HepG2 (cell line): ENCODE data around the gene PDLIM5. TPM values are rescaled to one million over a fixed set of nuclear protein-coding genes. Genes with fewer than 3 reads are reported as not detected.

Source experiments
- ATAC-seq: fragments of 200-7000 bp; cut with Tn5 transposase; 3 replicates; pipeline ENCODE4 v1.9.1; 2020; ENCODE audit warnings: mild to moderate bottlenecking, moderate library complexity
- BruUV-seq: library from RNA; stranded (reverse); fragments of 400-500 nt; replicated peaks from 2 replicates; lab custom pipeline; 2021; lab: Mats Ljungman, UMichigan
- CTCF ChIA-PET: fragments of 300-600 bp; formaldehyde crosslinking; extraction: SDS; loops from one replicate; lab custom pipeline; 2021; ENCODE audit warnings: low total read pairs, inconsistent platforms, low intra/inter-chr PET ratio; lab: Yijun Ruan, JAX
- POLR2A ChIA-PET: fragments of 350-600 bp; sonication (Branson Sonifier 250); formaldehyde crosslinking; loops from one replicate; lab custom pipeline; 2020; ENCODE audit warnings: antibody characterized with exemption, inconsistent platforms; lab: Yijun Ruan, JAX
- DNase-seq: peaks from one replicate; pipeline ENCODE4 v3.0.0-alpha.2; 2015; ENCODE audit warnings: low spot score
- FAIRE-seq: peaks from 3 replicates; lab custom pipeline; 2011; peaks lifted over from hg19 to GRCh38; lab: Jason Lieb, UNC
- H2AFZ ChIP-seq: one replicate; pipeline ENCODE4 v1.6.1; 2011; ENCODE audit warnings: low read length, inconsistent platforms
- H3K27ac ChIP-seq: fragments of 300-600 bp; 3 replicates; pipeline ENCODE4 v1.8.0; 2011; ENCODE audit warnings: mixed run types, mild to moderate bottlenecking, mixed read lengths, low read length, inconsistent platforms; ENCODE audit not compliant: insufficient read depth; ENCODE audit errors: extremely low read length
- H3K27me3 ChIP-seq, 2 experiments: fragments of 200-600 bp in 1 of 2; 2 replicates in 1 of 2; 3 replicates in 1 of 2; pipeline versions ENCODE4 v1.6.0 to v1.8.0; 2011; ENCODE audit warnings: low read length in 2 of 2, mild to moderate bottlenecking in 2 of 2, moderate library complexity in 2 of 2, inconsistent platforms in 1 of 2; ENCODE audit not compliant: insufficient read depth in 2 of 2, control insufficient read depth in 1 of 2
- H3K36me3 ChIP-seq, 2 experiments: fragments of 200-600 bp in 1 of 2; replicated peaks in 1 of 2; 2 replicates in 1 of 2; 3 replicates in 1 of 2; pipeline versions ENCODE4 v1.5.1 to v1.8.0; 2011; ENCODE audit warnings: low read length in 2 of 2, inconsistent platforms in 1 of 2; ENCODE audit not compliant: insufficient read depth in 2 of 2, control insufficient read depth in 1 of 2
- H3K4me1 ChIP-seq: 2 replicates; pipeline ENCODE4 v1.5.1; 2012; ENCODE audit warnings: low read length, inconsistent platforms; ENCODE audit not compliant: insufficient read depth
- H3K4me2 ChIP-seq: 2 replicates; pipeline ENCODE4 v1.6.0; 2011; ENCODE audit warnings: low read depth, low read length, inconsistent platforms
- H3K4me3 ChIP-seq, 3 experiments: fragments of 200-600 bp in 1 of 3; sonication (generic), shearing (Covaris generic) in 1 of 3; replicated peaks in 1 of 3; 2 replicates each; pipeline ENCODE4 v1.5.1; 2011 to 2016; ENCODE audit warnings: low read length in 3 of 3, inconsistent platforms in 2 of 3, low read depth in 2 of 3, mild to moderate bottlenecking in 2 of 3, control low read depth in 1 of 3, mixed read lengths in 1 of 3; ENCODE audit not compliant: insufficient read depth in 1 of 3
- H3K79me2 ChIP-seq: one replicate; pipeline ENCODE4 v1.6.1; 2011; ENCODE audit warnings: low read length, inconsistent platforms; ENCODE audit not compliant: insufficient read depth
- H3K9ac ChIP-seq: 2 replicates; pipeline ENCODE4 v1.6.0; 2011; ENCODE audit warnings: mild to moderate bottlenecking, low read depth, low read length, inconsistent platforms; ENCODE audit not compliant: insufficient read depth
- H3K9me3 ChIP-seq: 2 replicates; pipeline ENCODE4 v1.5.1; 2012; ENCODE audit warnings: mild to moderate bottlenecking, low read length
- H4K20me1 ChIP-seq: 2 replicates; pipeline ENCODE4 v1.6.0; 2011; ENCODE audit warnings: inconsistent platforms, mild to moderate bottlenecking, low read length, moderate library complexity; ENCODE audit not compliant: insufficient read depth
- CCAR2 ChIP-seq: fragments of 200-400 bp; formaldehyde crosslinking; optimal IDR thresholded peaks from 2 replicates; pipeline ENCODE3; 2018; ENCODE audit warnings: low read depth, mild to moderate bottlenecking, low read length, moderate library complexity
- ELF4 ChIP-seq: sonication (generic); formaldehyde crosslinking; IDR thresholded peaks from 2 replicates; pipeline ENCODE4 v1.5.0; 2020; ENCODE audit warnings: missing genetic modification reagents, mild to moderate bottlenecking, moderate library complexity, borderline replicate concordance
- HBP1 ChIP-seq: IDR thresholded peaks from 2 replicates; pipeline ENCODE4 v1.6.1; 2016; ENCODE audit warnings: low read depth, control low read depth
- NRL ChIP-seq: sonication (generic); formaldehyde crosslinking; IDR thresholded peaks from 2 replicates; pipeline ENCODE4 v1.5.0; 2020; ENCODE audit warnings: missing genetic modification reagents, mild to moderate bottlenecking, moderate library complexity, borderline replicate concordance
- RFX1 ChIP-seq: fragments of 450-650 bp; IDR thresholded peaks from 2 replicates; pipeline ENCODE4 v1.6.1; 2017
- SRSF9 ChIP-seq: fragments of 200-400 bp; formaldehyde crosslinking; IDR thresholded peaks from 2 replicates; pipeline ENCODE4 v1.6.1; 2018; ENCODE audit warnings: borderline replicate concordance, mild to moderate bottlenecking, low read depth, low read length; ENCODE audit not compliant: insufficient read depth, poor library complexity, severe bottlenecking
- STAT5B ChIP-seq: sonication (generic); formaldehyde crosslinking; IDR thresholded peaks from 2 replicates; pipeline ENCODE4 v1.4.0; 2020; ENCODE audit warnings: missing genetic modification reagents
- TBX2 ChIP-seq: sonication (generic); formaldehyde crosslinking; IDR thresholded peaks from 2 replicates; pipeline ENCODE4 v1.5.0; 2020; ENCODE audit warnings: missing genetic modification reagents, mild to moderate bottlenecking, borderline replicate concordance
- WIZ ChIP-seq: sonication (generic); formaldehyde crosslinking; IDR thresholded peaks from 2 replicates; pipeline ENCODE4 v1.5.1; 2020; ENCODE audit warnings: mild to moderate bottlenecking, missing genetic modification reagents
- ZFP36 ChIP-seq: fragments of 150-350 bp; IDR thresholded peaks from 2 replicates; pipeline ENCODE4 v1.6.1; 2018; ENCODE audit warnings: borderline replicate concordance, low read length, low read depth; ENCODE audit not compliant: partially characterized antibody
- ZNF720 ChIP-seq: sonication (generic); formaldehyde crosslinking; IDR thresholded peaks from 2 replicates; pipeline ENCODE4 v1.4.0; 2020; ENCODE audit warnings: missing genetic modification reagents
- WGBS: methylation state at CpG from one replicate; pipeline ENCODE4 v1.1.6; 2017; ENCODE audit warnings: low lambda C conversion rate; 5-methylcytosine and 5-hydroxymethylcytosine counted together
- in situ Hi-C: cut with HindIII; loops from 2 replicates; pipeline ENCODE4 v1.10.0; 2017; ENCODE audit warnings: low pct_unique_long_range_greater_than_20kb; ENCODE audit not compliant: extremely low pct_ligation_motif_present
- intact Hi-C: fragments of 100-400 bp; cut with micrococcal nuclease; formaldehyde crosslinking; loops from one replicate; pipeline ENCODE4 v1.10.0; 2022; ENCODE audit not compliant: unreplicated experiment
- polyA plus RNA-seq, 8 experiments: library from polyadenylated mRNA; depleted of rRNA in 3 of 8; stranded (reverse) in 7 of 8; unstranded in 1 of 8; fragments of >200 nt; fragmentation: Illumina TruSeq in 4 of 8; extraction: Trizol in 4 of 8; gene quantifications; 2 replicates each; pipeline versions ENCODE4 v1.2.1 to v1.2.3, GENCODE V29; 2011 to 2016; ENCODE audit warnings: low read depth in 4 of 8, missing spikeins in 1 of 8, mixed read lengths in 1 of 8; ENCODE audit not compliant: insufficient read depth in 1 of 8
- total RNA-seq, 5 experiments: library from RNA; depleted of rRNA; stranded (reverse); fragments of >200 nt; fragmentation: Illumina TruSeq; extraction: Trizol; gene quantifications; 2 replicates each; pipeline ENCODE4 v1.2.3, GENCODE V29; 2016; ENCODE audit warnings: low read depth in 1 of 5
- TF ChIP-seq, protein P1 (sequence below): sonication (generic); formaldehyde crosslinking; IDR thresholded peaks from 2 replicates; pipeline ENCODE4 v1.5.0; 2020; ENCODE audit warnings: mild to moderate bottlenecking, missing genetic modification reagents, moderate library complexity

Gene PDLIM5
- total and polyA plus RNA-seq, 2 of the 13 experiments (the other 11 are each of a cell fraction or from before 2014, with no cell fraction given) = 52.8 to 119 TPM

DNA sequence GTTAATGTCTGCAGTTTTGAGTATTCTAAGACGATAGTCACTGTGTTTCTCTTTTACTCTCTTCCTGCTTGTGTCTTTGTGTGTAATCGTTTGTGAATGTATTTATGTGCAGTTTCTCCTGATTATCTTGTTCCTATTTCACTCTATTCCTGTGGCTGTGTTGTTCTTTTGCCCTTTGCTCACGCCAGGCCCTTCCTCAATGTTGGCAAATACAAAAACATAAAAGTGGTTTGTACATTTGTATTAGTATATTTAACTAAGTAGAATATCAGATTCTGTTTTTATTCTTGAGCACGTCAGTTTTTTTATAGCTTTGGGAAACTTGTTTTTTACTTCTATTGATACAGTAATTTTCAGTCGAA, 198.4 kb downstream of the PDLIM5 start (continued):
- TF ChIP-seq ZNF720 (CRISPR knock-in tag) = no peak
- no peak for TF ChIP-seq TBX2
- TF ChIP-seq HBP1 (CRISPR knock-in tag) = no peak
- TF ChIP-seq STAT5B (CRISPR knock-in tag) = no peak
- no peak for TF ChIP-seq WIZ (CRISPR knock-in tag)
- TF ChIP-seq ZFP36 = no peak
- no peak for TF ChIP-seq ELF4 (CRISPR knock-in tag)
- TF ChIP-seq CCAR2 = no peak
- no peak for TF ChIP-seq RFX1

- H4K20me1 ChIP-seq = no peaks in the 10 kb centered on the region
- in situ Hi-C loops (no loop called here), intact Hi-C loops (no loop called here)
- H3K9ac ChIP-seq = no peak overlapping the region
- H3K79me2 ChIP-seq = no peaks in the 10 kb centered on the region
- no peak for ATAC-seq
- H3K36me3 ChIP-seq = peaks cover 8 to 15% of the 10 kb centered on the region in 2 experiments
- BruUV-seq = no TSS peak
- ChIA-PET CTCF (no interaction called here), POLR2A (no interaction called here)
- H3K27me3 ChIP-seq = no peaks in the 10 kb centered on the region
- no peak overlapping the region for H3K27ac ChIP-seq
- no peaks in the 10 kb centered on the region for H3K4me1 ChIP-seq
- H3K4me3 ChIP-seq = no peak overlapping the region
- no peak for DNase-seq
- no peak overlapping the region for H3K4me2 ChIP-seq
- no peak for FAIRE-seq
- no peaks in the 10 kb centered on the region for H3K9me3 ChIP-seq
- 97% methylated on average over 3 of the region's 3 CpGs for WGBS
- no peak overlapping the region for H2AFZ ChIP-seq
- no peak for TF ChIP-seq SRSF9
- TF ChIP-seq, protein P1, sequence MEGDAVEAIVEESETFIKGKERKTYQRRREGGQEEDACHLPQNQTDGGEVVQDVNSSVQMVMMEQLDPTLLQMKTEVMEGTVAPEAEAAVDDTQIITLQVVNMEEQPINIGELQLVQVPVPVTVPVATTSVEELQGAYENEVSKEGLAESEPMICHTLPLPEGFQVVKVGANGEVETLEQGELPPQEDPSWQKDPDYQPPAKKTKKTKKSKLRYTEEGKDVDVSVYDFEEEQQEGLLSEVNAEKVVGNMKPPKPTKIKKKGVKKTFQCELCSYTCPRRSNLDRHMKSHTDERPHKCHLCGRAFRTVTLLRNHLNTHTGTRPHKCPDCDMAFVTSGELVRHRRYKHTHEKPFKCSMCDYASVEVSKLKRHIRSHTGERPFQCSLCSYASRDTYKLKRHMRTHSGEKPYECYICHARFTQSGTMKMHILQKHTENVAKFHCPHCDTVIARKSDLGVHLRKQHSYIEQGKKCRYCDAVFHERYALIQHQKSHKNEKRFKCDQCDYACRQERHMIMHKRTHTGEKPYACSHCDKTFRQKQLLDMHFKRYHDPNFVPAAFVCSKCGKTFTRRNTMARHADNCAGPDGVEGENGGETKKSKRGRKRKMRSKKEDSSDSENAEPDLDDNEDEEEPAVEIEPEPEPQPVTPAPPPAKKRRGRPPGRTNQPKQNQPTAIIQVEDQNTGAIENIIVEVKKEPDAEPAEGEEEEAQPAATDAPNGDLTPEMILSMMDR = no peak
- no peak for TF ChIP-seq NRL (CRISPR knock-in tag)
Observed at GRCh38 chr4:94650690-94651089, 198.9 kb downstream of the PDLIM5 start.
